Measurements from ENCODE around the gene SMTN. TPM values are rescaled to one million over a fixed set of nuclear protein-coding genes. Genes with fewer than 3 reads are reported as not detected.
A peak's percentile ranks its signal among the peaks of the same experiment; 100 is the strongest.

The SMTN gene
- total and polyA plus RNA-seq, 9 of the 15 experiments (the other 6 are each of a cell fraction or from before 2014, with no cell fraction given): 2.5 to 41.1 (median 16.1) TPM

DNA sequence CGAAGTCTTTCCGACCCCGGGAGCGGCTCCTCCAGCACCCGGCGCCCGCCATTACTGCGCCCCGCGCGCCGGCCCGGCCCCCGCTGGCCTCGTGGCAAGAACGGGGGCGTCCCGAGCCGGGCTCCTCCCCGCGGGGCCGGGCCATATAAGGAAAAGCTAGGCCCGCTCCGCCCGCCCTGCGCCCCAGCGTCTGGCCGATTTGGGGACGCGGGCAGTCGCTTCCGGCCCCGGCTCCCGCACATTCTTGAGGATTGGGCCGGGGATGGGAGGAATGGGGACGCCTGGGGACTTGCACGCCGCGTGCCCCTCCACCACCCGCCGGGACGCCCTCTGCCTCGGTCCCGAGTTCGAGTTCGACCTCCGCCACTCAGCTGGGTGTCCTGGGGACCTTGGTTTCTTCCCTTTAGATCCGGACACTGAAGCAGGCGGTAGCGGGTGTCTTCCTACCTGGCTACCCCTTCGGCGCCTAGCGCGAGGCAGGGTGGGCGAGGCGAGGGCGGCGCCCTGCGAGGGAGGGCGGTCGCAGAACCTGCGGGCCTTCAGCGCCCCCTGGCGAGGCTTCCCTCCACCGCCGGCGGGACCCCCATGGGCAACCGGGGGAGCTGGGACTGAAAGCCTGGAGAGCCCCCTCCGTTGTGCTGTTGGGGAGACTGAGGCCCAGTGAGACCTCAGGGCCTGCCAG is 3.8 kb downstream of the SMTN start (continued):
- TF ChIP-seq ARNT (IDR thresholded peaks at IDR 0.05): no peak
- no peak for TF ChIP-seq PML (IDR thresholded peaks at IDR 0.05; ENCODE audit: low read length)
- TF ChIP-seq, protein P1, sequence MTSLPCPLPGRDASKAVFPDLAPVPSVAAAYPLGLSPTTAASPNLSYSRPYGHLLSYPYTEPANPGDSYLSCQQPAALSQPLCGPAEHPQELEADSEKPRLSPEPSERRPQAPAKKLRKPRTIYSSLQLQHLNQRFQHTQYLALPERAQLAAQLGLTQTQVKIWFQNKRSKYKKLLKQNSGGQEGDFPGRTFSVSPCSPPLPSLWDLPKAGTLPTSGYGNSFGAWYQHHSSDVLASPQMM (CRISPR knock-in tag; IDR thresholded peaks at IDR 0.05): no peak
- no peak for TF ChIP-seq TRIM28 (IDR thresholded peaks at IDR 0.05)
- TF ChIP-seq JUNB (CRISPR knock-in tag; conservative IDR thresholded peaks at IDR 0.05): no peak
- TF ChIP-seq ZNF140 (CRISPR knock-in tag; IDR thresholded peaks at IDR 0.05): no peak
- no peak for TF ChIP-seq RBM17 (IDR thresholded peaks at IDR 0.05; ENCODE audit: borderline replicate concordance, low read depth, low read length)
- TF ChIP-seq SP1 (CRISPR knock-in tag; IDR thresholded peaks at IDR 0.05): no peak
- TF ChIP-seq, protein P2, sequence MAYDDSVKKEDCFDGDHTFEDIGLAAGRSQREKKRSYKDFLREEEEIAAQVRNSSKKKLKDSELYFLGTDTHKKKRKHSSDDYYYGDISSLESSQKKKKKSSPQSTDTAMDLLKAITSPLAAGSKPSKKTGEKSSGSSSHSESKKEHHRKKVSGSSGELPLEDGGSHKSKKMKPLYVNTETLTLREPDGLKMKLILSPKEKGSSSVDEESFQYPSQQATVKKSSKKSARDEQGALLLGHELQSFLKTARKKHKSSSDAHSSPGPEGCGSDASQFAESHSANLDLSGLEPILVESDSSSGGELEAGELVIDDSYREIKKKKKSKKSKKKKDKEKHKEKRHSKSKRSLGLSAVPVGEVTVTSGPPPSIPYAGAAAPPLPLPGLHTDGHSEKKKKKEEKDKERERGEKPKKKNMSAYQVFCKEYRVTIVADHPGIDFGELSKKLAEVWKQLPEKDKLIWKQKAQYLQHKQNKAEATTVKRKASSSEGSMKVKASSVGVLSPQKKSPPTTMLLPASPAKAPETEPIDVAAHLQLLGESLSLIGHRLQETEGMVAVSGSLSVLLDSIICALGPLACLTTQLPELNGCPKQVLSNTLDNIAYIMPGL (CRISPR knock-in tag; IDR thresholded peaks at IDR 0.05): no peak
- TF ChIP-seq MCM5 (IDR thresholded peaks at IDR 0.05; ENCODE audit: low read depth): no peak
- no peak for TF ChIP-seq ZNF316 (IDR thresholded peaks at IDR 0.05)
- no peak for TF ChIP-seq CEBPG (CRISPR knock-in tag; IDR thresholded peaks at IDR 0.05)
- no peak for TF ChIP-seq CEBPG (tag; conservative IDR thresholded peaks at IDR 0.05 in 1 of 2, IDR thresholded peaks at IDR 0.05 in 1 of 2)
- no peak for TF ChIP-seq SETDB1 (IDR thresholded peaks at IDR 0.05; ENCODE audit: low read length)
- TF ChIP-seq CBX3 (IDR thresholded peaks at IDR 0.05; ENCODE audit: borderline replicate concordance in 1 of 2, low read length in 2 of 2): peak in 1 of 2 experiments; percentile 40; a peak in 1 of 3 replicates
- no peak for TF ChIP-seq ZNF561 (CRISPR knock-in tag; conservative IDR thresholded peaks at IDR 0.05)
- TF ChIP-seq TEAD4 (IDR thresholded peaks at IDR 0.05; ENCODE audit: low read length): no peak
- no peak for TF ChIP-seq TEAD4 (CRISPR knock-in tag; IDR thresholded peaks at IDR 0.05; ENCODE audit: borderline replicate concordance)
- TF ChIP-seq, protein P3, sequence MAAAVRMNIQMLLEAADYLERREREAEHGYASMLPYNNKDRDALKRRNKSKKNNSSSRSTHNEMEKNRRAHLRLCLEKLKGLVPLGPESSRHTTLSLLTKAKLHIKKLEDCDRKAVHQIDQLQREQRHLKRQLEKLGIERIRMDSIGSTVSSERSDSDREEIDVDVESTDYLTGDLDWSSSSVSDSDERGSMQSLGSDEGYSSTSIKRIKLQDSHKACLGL (CRISPR knock-in tag; IDR thresholded peaks at IDR 0.05; ENCODE audit: borderline replicate concordance, poor library complexity, severe bottlenecking): no peak
- TF ChIP-seq SIN3A (IDR thresholded peaks at IDR 0.05; ENCODE audit: borderline replicate concordance in 2 of 2, control insufficient read depth in 1 of 2, low read depth in 2 of 2, low read length in 2 of 2): peak in 1 of 2 experiments; percentile 45; a peak in 1 of 4 replicates
- peak; percentile 57; the same call in 1 of the 2 replicates for TF ChIP-seq POLR2AphosphoS5 (IDR thresholded peaks at IDR 0.05; ENCODE audit: control insufficient read depth, insufficient read depth, low read depth, low read length)
- peak; percentile 25 for TF ChIP-seq ZFP36 (IDR thresholded peaks at IDR 0.05; ENCODE audit: low read depth, low read length, partially characterized antibody)
- no peak for TF ChIP-seq NCOR1 (IDR thresholded peaks at IDR 0.05)

Data from K562 (cell line).